B cell (primary cell): ENCODE results near the gene FGFRL1.

Experiments
- CTCF ChIP-seq: fragments of 200-600 bp; IDR thresholded peaks from one replicate; pipeline ENCODE4 v1.8.0; 2022; ENCODE audit warnings: antibody characterized with exemption, mild to moderate bottlenecking
- EZH2 ChIP-seq: IDR thresholded peaks from 2 replicates; pipeline ENCODE4 v1.6.1; 2012; ENCODE audit warnings: borderline replicate concordance, low read depth, mild to moderate bottlenecking, moderate library complexity, low read length; ENCODE audit not compliant: insufficient read depth, poor library complexity, severe bottlenecking

GRCh38 chr4:964346-965025, 46.9 kb upstream of the FGFRL1 start:
- no peak for TF ChIP-seq CTCF
- no peak for TF ChIP-seq EZH2
